Large intestine (tissue), 12 donors: ENCODE results near the gene DRC3. TPM values are rescaled to one million over a fixed set of nuclear protein-coding genes. Genes with fewer than 3 reads are reported as not detected.

Experiments used
- DNase-seq, 2 donors: peaks; one replicate each; pipeline versions ENCODE4 v3.0.0 to v3.0.0-alpha.2; 2013
- H3K27ac ChIP-seq: one replicate; pipeline ENCODE4 v1.5.1; 2013; ENCODE audit warnings: low read length
- H3K27me3 ChIP-seq: 2 replicates; pipeline ENCODE4 v1.6.1; 2013; ENCODE audit warnings: low read length; ENCODE audit not compliant: control insufficient read depth, insufficient read depth
- H3K36me3 ChIP-seq: 2 replicates; pipeline ENCODE4 v1.6.1; 2013; ENCODE audit warnings: low read length; ENCODE audit not compliant: control insufficient read depth, insufficient read depth
- H3K4me1 ChIP-seq: one replicate; pipeline ENCODE4 v1.6.1; 2013; ENCODE audit warnings: low read length; ENCODE audit not compliant: control insufficient read depth, insufficient read depth
- H3K4me3 ChIP-seq: one replicate; pipeline ENCODE4 v1.5.1; 2013; ENCODE audit warnings: low read length
- H3K9me3 ChIP-seq: one replicate; pipeline ENCODE4 v1.6.1; 2013; ENCODE audit warnings: mild to moderate bottlenecking, low read depth, low read length, moderate library complexity; ENCODE audit not compliant: control insufficient read depth
- WGBS: methylation state at CpG from one replicate; pipeline ENCODE4 v1.1.5; 2013; ENCODE audit warnings: low lambda C conversion rate; ENCODE audit not compliant: insufficient coverage; 5-methylcytosine and 5-hydroxymethylcytosine counted together
- long read RNA-seq, 11 donors: transcript quantifications; one replicate each; lab custom pipeline, GENCODE V29; 2026
- polyA plus RNA-seq: library from polyadenylated mRNA; unstranded; fragments of 120-200 nt; gene quantifications from one replicate; pipeline ENCODE4 v1.2.1, GENCODE V29; 2013

Gene DRC3, protein sequence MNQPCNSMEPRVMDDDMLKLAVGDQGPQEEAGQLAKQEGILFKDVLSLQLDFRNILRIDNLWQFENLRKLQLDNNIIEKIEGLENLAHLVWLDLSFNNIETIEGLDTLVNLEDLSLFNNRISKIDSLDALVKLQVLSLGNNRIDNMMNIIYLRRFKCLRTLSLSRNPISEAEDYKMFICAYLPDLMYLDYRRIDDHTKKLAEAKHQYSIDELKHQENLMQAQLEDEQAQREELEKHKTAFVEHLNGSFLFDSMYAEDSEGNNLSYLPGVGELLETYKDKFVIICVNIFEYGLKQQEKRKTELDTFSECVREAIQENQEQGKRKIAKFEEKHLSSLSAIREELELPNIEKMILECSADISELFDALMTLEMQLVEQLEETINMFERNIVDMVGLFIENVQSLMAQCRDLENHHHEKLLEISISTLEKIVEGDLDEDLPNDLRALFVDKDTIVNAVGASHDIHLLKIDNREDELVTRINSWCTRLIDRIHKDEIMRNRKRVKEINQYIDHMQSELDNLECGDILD
- 5.7 TPM for polyA plus RNA-seq
- long read RNA-seq, donor 1 = 0 reads
- long read RNA-seq, donor 2 = 0 reads
- long read RNA-seq, donor 3 = 0 reads
- long read RNA-seq, donor 4 = 0 reads
- long read RNA-seq, donor 5 = 0 reads
- long read RNA-seq, donor 6 = 0 reads
- long read RNA-seq, donor 7 = 0 reads
- long read RNA-seq, donor 8 = 0 reads
- long read RNA-seq, donor 9, partial matches to known transcripts = 0 of 9 reads
- long read RNA-seq, donor 9, other reads (novel, unspliced or antisense) = 9 of 9 reads
- long read RNA-seq, donor 10, partial matches to known transcripts = 0 of 9 reads
- long read RNA-seq, donor 10, other reads (novel, unspliced or antisense) = 9 of 9 reads
- long read RNA-seq, donor 11 = 0 reads

DNA sequence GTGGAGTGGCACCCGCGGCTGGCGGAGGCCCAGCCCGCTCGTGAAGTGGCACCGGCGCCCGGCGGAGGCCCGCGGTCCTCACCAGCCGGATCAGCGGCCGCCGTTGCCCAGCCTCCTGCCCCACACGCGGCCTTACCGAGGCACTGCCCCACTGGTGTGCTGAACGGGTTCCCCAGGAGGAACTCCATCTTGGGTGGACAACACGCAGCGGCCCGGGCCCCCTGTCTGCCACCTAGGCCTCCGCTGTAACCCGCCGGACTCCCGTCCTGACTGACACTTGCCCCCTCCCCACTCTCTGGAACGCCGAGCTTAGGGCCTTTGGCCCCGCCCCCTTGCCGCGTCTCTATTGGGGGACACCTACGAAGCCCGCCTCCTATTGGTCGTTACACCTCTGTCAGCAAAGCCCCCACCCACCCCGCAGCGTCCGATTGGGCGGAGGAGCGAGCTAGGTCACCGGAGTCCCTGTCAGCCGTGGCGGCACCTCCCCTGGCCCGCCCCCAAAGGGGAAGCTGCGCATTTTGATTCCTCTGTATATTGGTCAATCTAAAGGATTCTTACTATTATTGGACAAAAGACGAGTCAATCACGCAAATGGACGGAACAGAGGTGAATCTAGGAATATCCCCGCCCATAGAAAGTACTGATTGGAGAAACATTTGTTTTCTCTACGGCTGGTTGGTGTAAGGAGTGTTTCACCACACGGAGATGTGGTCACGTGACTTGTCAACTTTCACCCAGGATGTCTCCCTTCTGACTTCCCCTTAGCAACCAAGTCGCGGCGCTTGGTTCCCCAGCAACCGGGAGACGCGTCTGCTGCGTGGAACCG lies at the start of gene DRC3, which contains the start of gene TOM1L2:
TSS of gene DRC3 (plus strand) at position 737 of the 826 bp plus-strand sequence. CDS start 4,737 bp downstream, outside the sequence.
TSS of gene TOM1L2 (minus strand) at position 275 of the 826 bp plus-strand sequence. CDS start at position 188, 87 bp downstream.
- Histone ChIP-seq H3K9me3 (no peaks in the 10 kb centered on the region), H3K4me3 (peak within 1 kb of the TSS; percentile 59), H3K27ac (peak within 1 kb of the TSS; percentile 22), H3K27me3 (no peaks in the 10 kb centered on the region), H3K36me3 (no peaks in the 10 kb centered on the region), H3K4me1 (peaks cover 18% of the 10 kb centered on the region)
- WGBS = 0% methylated on average over 3 of the region's 59 CpGs
- peak; percentile 100 for DNase-seq

DNA sequence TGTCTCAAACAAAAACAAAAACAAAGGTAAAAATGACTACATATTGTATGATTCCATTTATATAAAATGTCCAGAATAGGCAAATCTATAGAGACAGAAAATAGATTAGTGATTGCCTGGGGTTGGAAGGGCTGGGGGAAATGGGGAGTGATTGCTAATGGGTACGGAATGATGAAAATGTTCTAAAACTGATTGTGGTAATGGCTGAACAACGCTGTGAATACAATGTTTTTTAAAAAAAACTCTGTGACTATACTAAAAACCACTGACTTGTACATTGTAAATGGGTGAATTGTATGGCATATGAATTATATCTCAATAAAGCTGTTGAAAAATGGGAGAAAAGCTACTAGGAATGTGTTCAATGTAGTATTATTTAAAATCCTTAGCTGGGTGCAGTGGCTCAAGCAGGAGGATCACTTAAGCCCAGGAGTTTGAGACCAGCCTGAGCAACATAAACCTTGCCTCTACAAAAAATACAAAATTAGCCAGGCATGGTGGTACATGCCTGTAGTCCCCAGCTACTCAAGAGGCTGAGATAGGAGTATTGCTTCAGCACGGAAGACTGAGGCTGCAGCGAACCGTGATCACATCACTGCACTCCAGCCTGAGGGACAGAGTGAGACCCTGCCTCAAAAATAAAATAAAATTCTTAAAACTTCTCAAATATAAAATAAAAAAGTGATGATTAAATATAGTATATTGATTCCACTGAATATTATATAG lies 48.4 kb upstream of the DRC3 start:
- DNase-seq = no peak
- Histone ChIP-seq H3K27me3 (no peaks in the 10 kb centered on the region), H3K36me3 (no peaks in the 10 kb centered on the region), H3K27ac (no peak overlapping the region), H3K4me3 (no peak overlapping the region), H3K9me3 (no peaks in the 10 kb centered on the region), H3K4me1 (peaks cover 25% of the 10 kb centered on the region)
- WGBS = 100% methylated on average over 1 of the region's 5 CpGs

DNA sequence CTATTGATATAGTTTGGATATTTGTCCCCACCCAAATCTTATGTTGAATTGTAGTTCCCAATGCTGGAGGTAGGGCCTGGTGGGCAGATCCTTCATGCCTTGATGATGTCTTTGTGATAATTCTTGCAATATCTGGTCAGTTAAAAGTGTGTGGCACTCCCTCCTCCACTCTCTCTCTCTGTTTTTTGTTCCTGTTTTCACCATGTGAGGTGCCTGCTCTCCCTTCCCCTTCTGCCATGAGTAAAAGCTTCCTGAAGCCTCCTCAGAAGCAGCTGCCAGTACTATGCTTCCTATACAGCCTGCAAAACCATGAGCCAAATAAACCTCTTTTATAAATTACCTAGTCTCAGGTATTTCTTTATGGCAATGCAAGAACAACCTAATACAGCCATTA lies 47.8 kb upstream of the DRC3 start:
- Histone ChIP-seq H3K4me1 (peaks cover 21% of the 10 kb centered on the region), H3K9me3 (no peaks in the 10 kb centered on the region), H3K27ac (no peak overlapping the region), H3K27me3 (no peaks in the 10 kb centered on the region), H3K36me3 (no peaks in the 10 kb centered on the region), H3K4me3 (no peak overlapping the region)
- DNase-seq = no peak

DNA sequence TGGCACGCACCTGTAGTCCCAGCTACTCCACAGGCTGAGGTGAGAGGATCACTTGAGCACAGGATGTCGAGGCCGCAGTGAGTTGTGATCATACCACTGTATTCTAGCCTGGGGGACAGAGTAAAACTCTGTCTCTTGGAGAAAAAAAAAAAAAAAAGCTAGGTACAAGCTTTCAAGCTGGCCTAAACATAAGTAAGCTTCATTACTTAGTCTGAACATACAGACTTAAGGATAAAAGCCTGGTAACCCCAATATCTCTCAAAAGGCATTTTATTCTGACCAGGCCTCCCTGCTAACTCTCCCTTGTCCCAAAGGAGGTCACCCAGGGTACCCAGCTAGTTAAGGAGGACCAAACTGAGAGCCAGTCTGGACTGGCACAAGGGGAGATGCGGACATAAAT lies 46.6 kb upstream of the DRC3 start:
- Histone ChIP-seq H3K27ac (no peak overlapping the region), H3K9me3 (no peaks in the 10 kb centered on the region), H3K4me1 (peaks cover 18% of the 10 kb centered on the region), H3K27me3 (no peaks in the 10 kb centered on the region), H3K36me3 (no peaks in the 10 kb centered on the region), H3K4me3 (no peak overlapping the region)
- WGBS = no CpG with 5 or more reads among the region's 4 CpGs
- no peak for DNase-seq

DNA sequence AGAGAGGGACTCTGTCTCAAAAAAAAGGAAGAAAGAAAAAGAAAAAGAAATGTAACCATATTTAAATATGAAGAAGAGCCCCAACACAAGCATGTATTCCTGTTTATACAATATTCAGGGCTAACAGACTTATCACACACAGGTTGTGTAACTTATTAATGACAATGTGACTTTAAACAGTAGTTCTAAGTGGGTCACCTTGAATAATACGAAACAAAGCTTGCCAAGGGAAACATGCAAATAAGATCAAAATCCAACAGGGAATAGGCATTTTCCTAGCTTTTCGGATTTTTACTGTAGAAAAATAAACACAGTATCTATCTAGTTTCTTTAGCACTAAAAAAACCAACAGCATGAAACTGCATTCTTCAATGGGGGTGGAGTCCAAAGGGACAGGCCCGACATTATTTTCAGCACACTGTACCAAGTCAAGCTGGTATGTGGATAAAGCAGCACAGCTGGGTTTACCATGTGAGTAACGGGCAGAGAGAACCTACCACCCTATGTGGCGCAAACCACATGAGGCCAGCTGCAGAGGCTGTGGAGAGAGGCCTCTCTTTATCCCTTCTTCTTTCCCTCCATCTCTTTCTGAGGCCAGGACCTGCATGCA lies 45.7 kb upstream of the DRC3 start:
- DNase-seq = no peak
- no peaks in the 10 kb centered on the region for H3K9me3 ChIP-seq
- 33% methylated on average over 1 of the region's 5 CpGs for WGBS
- H3K4me1 ChIP-seq = peaks cover 9% of the 10 kb centered on the region
- no peaks in the 10 kb centered on the region for H3K27me3 ChIP-seq
- H3K36me3 ChIP-seq = no peaks in the 10 kb centered on the region
- H3K4me3 ChIP-seq = no peak overlapping the region
- H3K27ac ChIP-seq = no peak overlapping the region

DNA sequence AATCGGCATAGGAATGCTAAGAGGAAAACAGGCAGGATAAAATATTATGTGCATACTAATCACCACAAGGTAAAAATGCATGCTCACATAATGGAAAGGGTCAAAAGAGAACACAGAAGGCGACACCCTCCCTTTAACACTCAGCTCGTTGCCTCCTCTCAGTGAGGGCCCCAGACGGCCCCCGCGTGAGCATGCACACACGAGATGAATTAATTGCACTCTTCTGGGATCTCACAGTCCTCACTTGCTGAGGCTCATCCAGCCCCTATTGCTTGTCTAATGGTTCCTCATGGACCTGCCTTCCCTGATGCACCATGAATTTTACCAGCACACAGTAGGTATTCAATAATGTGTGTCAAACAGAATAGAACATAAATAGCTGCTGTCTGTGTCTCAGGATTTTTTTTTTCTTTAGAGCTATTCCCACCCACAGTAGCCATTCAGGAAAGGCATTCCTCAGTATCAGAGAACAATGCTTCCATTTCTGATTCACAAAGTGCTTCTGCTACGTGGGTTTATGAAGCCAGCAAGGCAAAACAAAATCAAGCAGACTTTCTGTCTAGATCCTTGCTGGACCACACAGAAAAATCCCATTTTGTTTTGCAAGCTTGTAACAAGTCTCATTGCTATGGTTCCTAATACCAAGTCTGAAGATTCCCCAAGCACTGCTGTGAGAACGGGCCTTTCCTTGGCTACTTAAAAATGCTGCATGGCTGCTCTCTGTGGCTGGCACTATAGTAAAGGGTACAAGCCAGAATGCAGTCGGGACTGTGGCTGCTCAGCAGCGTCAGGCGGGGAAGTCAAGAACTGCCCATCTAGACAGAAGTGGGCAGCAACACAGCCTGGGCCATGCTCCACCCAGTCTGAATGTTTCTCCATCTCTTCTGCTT lies 44.0 kb upstream of the DRC3 start:
- Histone ChIP-seq H3K27me3 (no peaks in the 10 kb centered on the region), H3K4me3 (no peak overlapping the region), H3K36me3 (no peaks in the 10 kb centered on the region), H3K27ac (no peak overlapping the region), H3K4me1 (no peaks in the 10 kb centered on the region), H3K9me3 (no peaks in the 10 kb centered on the region)
- DNase-seq = no peak
- 80% methylated on average over 1 of the region's 12 CpGs for WGBS

DNA sequence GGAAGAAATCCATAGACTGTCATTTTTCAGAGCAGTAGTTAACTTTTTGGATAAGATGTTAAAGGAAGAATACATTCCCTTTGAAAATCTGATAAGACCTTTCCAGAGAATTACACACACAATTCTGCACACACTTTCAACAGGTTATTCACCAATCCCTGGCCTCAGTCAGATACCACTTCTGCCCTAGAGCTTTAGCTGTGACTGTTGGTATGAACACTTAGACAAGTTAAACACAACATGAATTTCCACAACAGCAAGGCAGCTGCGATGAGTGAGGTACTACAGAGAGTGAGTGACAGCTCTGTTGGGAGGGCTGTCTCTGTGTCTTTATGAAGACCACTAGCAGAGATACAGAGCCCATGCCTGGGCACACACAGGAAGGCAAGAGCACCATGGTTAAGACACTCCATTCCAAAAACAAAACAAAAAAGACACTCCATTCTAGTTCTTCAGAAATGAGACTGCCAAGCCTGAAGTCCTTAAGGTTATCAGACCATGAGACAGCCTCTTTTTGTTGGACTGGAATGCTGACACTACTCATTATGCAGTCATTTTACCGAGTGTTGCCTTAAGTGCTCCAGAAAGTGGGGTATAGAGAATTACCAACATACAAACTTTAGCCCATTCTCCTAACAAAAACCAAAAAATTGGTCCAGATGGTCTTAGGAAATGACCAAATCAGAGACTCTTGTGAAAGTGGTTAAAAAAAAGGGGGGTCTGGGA lies 42.8 kb upstream of the DRC3 start:
- H3K4me1 ChIP-seq = peaks cover 3% of the 10 kb centered on the region
- no peaks in the 10 kb centered on the region for H3K36me3 ChIP-seq
- H3K27ac ChIP-seq = no peak overlapping the region
- H3K9me3 ChIP-seq = no peaks in the 10 kb centered on the region
- H3K27me3 ChIP-seq = no peaks in the 10 kb centered on the region
- no CpG with 5 or more reads among the region's 2 CpGs for WGBS
- H3K4me3 ChIP-seq = no peak overlapping the region
- no peak for DNase-seq

DNA sequence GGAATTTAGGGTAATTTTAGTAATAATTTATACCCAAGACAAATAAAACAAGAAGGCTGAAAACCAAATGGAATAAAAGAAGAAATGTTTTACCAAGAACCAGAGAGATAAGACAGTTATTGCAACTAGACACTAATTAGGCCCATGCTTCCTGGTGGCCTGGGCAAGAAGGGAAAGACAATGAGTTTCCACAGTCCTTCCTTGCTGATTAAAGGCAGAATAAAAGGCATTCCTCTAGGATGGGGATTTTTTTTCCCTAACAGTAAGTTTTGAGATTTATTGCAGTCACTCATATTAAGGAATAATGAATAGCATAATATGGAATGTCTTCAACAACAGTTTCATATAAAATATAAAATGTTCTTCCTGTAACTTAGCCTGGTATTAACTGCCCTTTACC lies 42.0 kb upstream of the DRC3 start:
- Histone ChIP-seq H3K4me1 (peaks cover 10% of the 10 kb centered on the region), H3K9me3 (no peaks in the 10 kb centered on the region), H3K27me3 (no peaks in the 10 kb centered on the region), H3K36me3 (no peaks in the 10 kb centered on the region), H3K4me3 (no peak overlapping the region), H3K27ac (no peak overlapping the region)
- no peak for DNase-seq
